ENCODE data around the gene AQP3.

The AQP3 gene

GRCh38 chr9:33414268-33414667, 33.1 kb downstream of the AQP3 start:
- TF ChIP-seq EP300 (IDR thresholded peaks at IDR 0.05; ENCODE audit: borderline replicate concordance) (no peak), MAX (IDR thresholded peaks at IDR 0.05) (no peak), YY1 (IDR thresholded peaks at IDR 0.05; ENCODE audit: low read depth) (no peak), FOXM1 (IDR thresholded peaks at IDR 0.05; ENCODE audit: borderline replicate concordance, low read depth) (no peak), NFIC (IDR thresholded peaks at IDR 0.05) (no peak), CEBPB (IDR thresholded peaks at IDR 0.05) (no peak), ZBTB7A (IDR thresholded peaks at IDR 0.05; ENCODE audit: low read depth) (no peak), CREB1 (IDR thresholded peaks at IDR 0.05; ENCODE audit: low read depth) (no peak), TCF12 (IDR thresholded peaks at IDR 0.05; ENCODE audit: low read depth) (no peak), REST (IDR thresholded peaks at IDR 0.05; ENCODE audit: low read depth) (no peak), TEAD4 (IDR thresholded peaks at IDR 0.05) (no peak), TAF1 (IDR thresholded peaks at IDR 0.05; ENCODE audit: low read depth) (no peak), EGR1 (IDR thresholded peaks at IDR 0.05) (no peak), RAD21 (IDR thresholded peaks at IDR 0.05; ENCODE audit: low read depth) (no peak), USF1 (IDR thresholded peaks at IDR 0.05) (no peak)

GRCh38 chr9:33408087-33408486, 39.3 kb downstream of the AQP3 start:
- TF ChIP-seq ZBTB7A (IDR thresholded peaks at IDR 0.05; ENCODE audit: low read depth) (no peak), CREB1 (IDR thresholded peaks at IDR 0.05; ENCODE audit: low read depth) (no peak), FOXM1 (IDR thresholded peaks at IDR 0.05; ENCODE audit: borderline replicate concordance, low read depth) (no peak), TCF12 (IDR thresholded peaks at IDR 0.05; ENCODE audit: low read depth) (no peak), MAX (IDR thresholded peaks at IDR 0.05) (no peak), CEBPB (IDR thresholded peaks at IDR 0.05) (no peak), TEAD4 (IDR thresholded peaks at IDR 0.05) (no peak), REST (IDR thresholded peaks at IDR 0.05; ENCODE audit: low read depth) (no peak), TAF1 (IDR thresholded peaks at IDR 0.05; ENCODE audit: low read depth) (no peak), EP300 (IDR thresholded peaks at IDR 0.05; ENCODE audit: borderline replicate concordance) (no peak), RAD21 (IDR thresholded peaks at IDR 0.05; ENCODE audit: low read depth) (no peak), USF1 (IDR thresholded peaks at IDR 0.05) (no peak), YY1 (IDR thresholded peaks at IDR 0.05; ENCODE audit: low read depth) (no peak), EGR1 (IDR thresholded peaks at IDR 0.05) (no peak), NFIC (IDR thresholded peaks at IDR 0.05) (no peak)

- no peak for TF ChIP-seq CEBPB (IDR thresholded peaks at IDR 0.05)
- TF ChIP-seq ZBTB7A (IDR thresholded peaks at IDR 0.05; ENCODE audit: low read depth) = no peak
- no peak for TF ChIP-seq NFIC (IDR thresholded peaks at IDR 0.05)
- TF ChIP-seq USF1 (IDR thresholded peaks at IDR 0.05) = no peak
- TF ChIP-seq MAX (IDR thresholded peaks at IDR 0.05) = no peak
- TF ChIP-seq FOXM1 (IDR thresholded peaks at IDR 0.05; ENCODE audit: borderline replicate concordance, low read depth) = no peak
- TF ChIP-seq TAF1 (IDR thresholded peaks at IDR 0.05; ENCODE audit: low read depth) = no peak
- TF ChIP-seq CREB1 (IDR thresholded peaks at IDR 0.05; ENCODE audit: low read depth) = no peak
- TF ChIP-seq TEAD4 (IDR thresholded peaks at IDR 0.05) = no peak
Observed at GRCh38 chr9:33407061-33407460, 40.3 kb downstream of the AQP3 start.

GRCh38 chr9:33404788-33405362, 42.5 kb downstream of the AQP3 start:
- TF ChIP-seq CREB1 (IDR thresholded peaks at IDR 0.05; ENCODE audit: low read depth) (no peak), TCF12 (IDR thresholded peaks at IDR 0.05; ENCODE audit: low read depth) (no peak), EP300 (IDR thresholded peaks at IDR 0.05; ENCODE audit: borderline replicate concordance) (no peak), CEBPB (IDR thresholded peaks at IDR 0.05) (no peak), USF1 (IDR thresholded peaks at IDR 0.05) (no peak), MAX (IDR thresholded peaks at IDR 0.05) (no peak), TAF1 (IDR thresholded peaks at IDR 0.05; ENCODE audit: low read depth) (no peak), NFIC (IDR thresholded peaks at IDR 0.05) (no peak), EGR1 (IDR thresholded peaks at IDR 0.05) (no peak), YY1 (IDR thresholded peaks at IDR 0.05; ENCODE audit: low read depth) (no peak), ZBTB7A (IDR thresholded peaks at IDR 0.05; ENCODE audit: low read depth) (no peak)

All from Ishikawa (cell line).